Measurements from ENCODE around the gene KLHDC3. TPM values are rescaled to one million over a fixed set of nuclear protein-coding genes. Genes with fewer than 3 reads are reported as not detected.

The KLHDC3 gene, protein sequence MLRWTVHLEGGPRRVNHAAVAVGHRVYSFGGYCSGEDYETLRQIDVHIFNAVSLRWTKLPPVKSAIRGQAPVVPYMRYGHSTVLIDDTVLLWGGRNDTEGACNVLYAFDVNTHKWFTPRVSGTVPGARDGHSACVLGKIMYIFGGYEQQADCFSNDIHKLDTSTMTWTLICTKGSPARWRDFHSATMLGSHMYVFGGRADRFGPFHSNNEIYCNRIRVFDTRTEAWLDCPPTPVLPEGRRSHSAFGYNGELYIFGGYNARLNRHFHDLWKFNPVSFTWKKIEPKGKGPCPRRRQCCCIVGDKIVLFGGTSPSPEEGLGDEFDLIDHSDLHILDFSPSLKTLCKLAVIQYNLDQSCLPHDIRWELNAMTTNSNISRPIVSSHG
- total RNA-seq: 58.8 TPM
- long read RNA-seq, transcript KLHDC3-202 (11 exons, 1,909 nt): major isoform, 122 of 139 reads
- long read RNA-seq, partial matches to known transcripts: 9 of 139 reads
- long read RNA-seq, other reads (novel, unspliced or antisense): 8 of 139 reads

DNA sequence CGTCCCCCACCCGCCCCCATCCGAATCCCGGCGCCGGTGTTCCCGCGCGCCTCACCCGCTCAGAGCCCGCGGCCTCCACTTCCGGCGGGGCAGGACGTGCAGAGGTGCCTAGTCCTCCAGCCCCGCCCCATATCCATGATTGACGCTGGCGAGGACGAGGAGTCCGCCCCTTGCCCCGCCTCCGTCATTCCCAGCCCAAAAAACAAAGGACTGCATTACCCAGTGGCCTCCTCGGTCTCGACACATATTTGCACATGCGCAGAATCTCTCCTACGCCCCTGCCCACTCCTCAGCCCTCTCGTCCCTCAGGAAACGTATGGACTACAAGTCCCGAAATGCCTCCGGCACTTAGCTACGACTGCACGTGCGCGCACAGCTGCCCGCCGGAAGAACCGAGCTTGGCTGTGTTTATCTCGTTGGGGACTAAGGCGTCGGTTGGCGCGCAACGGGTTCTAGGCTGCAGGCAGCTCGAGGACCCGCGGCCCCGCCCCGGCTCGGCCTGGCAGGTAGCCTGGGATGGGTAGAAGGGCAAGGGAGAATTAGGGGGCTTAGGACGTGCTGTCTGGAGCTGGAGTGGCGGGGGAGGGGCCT, at the start of gene KLHDC3, which contains the start of gene MEA1:
Gene KLHDC3, plus strand, starts transcription at position 407 of the 591 bp plus-strand sequence. CDS start 2,944 bp downstream, outside the sequence.
Gene MEA1, minus strand, starts transcription at position 104 of the 591 bp plus-strand sequence. CDS start 133 bp downstream, outside the sequence.
- intact Hi-C loops (cut with DNase I): no loop called here
- ATAC-seq (peak; percentile 98), DNase-seq (peak; percentile 99)
- Histone ChIP-seq H3K27ac (peak within 1 kb of the TSS; percentile 80), H3K4me3 (peak within 1 kb of the TSS; percentile 56), H3K36me3 (peaks cover 55% of the 10 kb centered on the region), H3K27me3 (no peaks in the 10 kb centered on the region), H3K9me3 (no peaks in the 10 kb centered on the region), H3K4me1 (peaks cover 35% of the 10 kb centered on the region)
- TF ChIP-seq, protein P1, sequence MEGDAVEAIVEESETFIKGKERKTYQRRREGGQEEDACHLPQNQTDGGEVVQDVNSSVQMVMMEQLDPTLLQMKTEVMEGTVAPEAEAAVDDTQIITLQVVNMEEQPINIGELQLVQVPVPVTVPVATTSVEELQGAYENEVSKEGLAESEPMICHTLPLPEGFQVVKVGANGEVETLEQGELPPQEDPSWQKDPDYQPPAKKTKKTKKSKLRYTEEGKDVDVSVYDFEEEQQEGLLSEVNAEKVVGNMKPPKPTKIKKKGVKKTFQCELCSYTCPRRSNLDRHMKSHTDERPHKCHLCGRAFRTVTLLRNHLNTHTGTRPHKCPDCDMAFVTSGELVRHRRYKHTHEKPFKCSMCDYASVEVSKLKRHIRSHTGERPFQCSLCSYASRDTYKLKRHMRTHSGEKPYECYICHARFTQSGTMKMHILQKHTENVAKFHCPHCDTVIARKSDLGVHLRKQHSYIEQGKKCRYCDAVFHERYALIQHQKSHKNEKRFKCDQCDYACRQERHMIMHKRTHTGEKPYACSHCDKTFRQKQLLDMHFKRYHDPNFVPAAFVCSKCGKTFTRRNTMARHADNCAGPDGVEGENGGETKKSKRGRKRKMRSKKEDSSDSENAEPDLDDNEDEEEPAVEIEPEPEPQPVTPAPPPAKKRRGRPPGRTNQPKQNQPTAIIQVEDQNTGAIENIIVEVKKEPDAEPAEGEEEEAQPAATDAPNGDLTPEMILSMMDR (IDR thresholded peaks at IDR 0.05): no peak

GRCh38 chr6:42966571-42966970, 47.5 kb upstream of the KLHDC3 start:
- DNase-seq: no peak
- TF ChIP-seq, protein P1 (IDR thresholded peaks at IDR 0.05): no peak
- H3K27ac ChIP-seq: no peak overlapping the region

GRCh38 chr6:42967228-42967627, 46.8 kb upstream of the KLHDC3 start:
- no peak for ATAC-seq
- Histone ChIP-seq H3K9me3 (no peaks in the 10 kb centered on the region), H3K27ac (no peak overlapping the region), H3K36me3 (peaks cover 50% of the 10 kb centered on the region), H3K4me3 (no peak overlapping the region), H3K27me3 (no peaks in the 10 kb centered on the region), H3K4me1 (no peaks in the 10 kb centered on the region)
- intact Hi-C loops (cut with DNase I): no loop called here
- TF ChIP-seq, protein P1 (IDR thresholded peaks at IDR 0.05): no peak
- DNase-seq: no peak

More at GRCh38 chr6:42966571-42966970, 47.5 kb upstream of the KLHDC3 start:
- intact Hi-C loops (cut with DNase I): no loop called here
- ATAC-seq: peak; percentile 23
- no peaks in the 10 kb centered on the region for H3K27me3 ChIP-seq
- H3K4me3 ChIP-seq: no peak overlapping the region
- peaks cover 53% of the 10 kb centered on the region for H3K36me3 ChIP-seq
- no peaks in the 10 kb centered on the region for H3K9me3 ChIP-seq
- H3K4me1 ChIP-seq: no peaks in the 10 kb centered on the region

- DNase-seq: no peak
- TF ChIP-seq, protein P1 (IDR thresholded peaks at IDR 0.05): no peak
- no peaks in the 10 kb centered on the region for H3K9me3 ChIP-seq
- no peak for ATAC-seq
- intact Hi-C loops (cut with DNase I): no loop called here
- peaks cover 45% of the 10 kb centered on the region for H3K36me3 ChIP-seq
- no peak overlapping the region for H3K4me3 ChIP-seq
- no peaks in the 10 kb centered on the region for H3K27me3 ChIP-seq
- no peak overlapping the region for H3K27ac ChIP-seq
- H3K4me1 ChIP-seq: no peaks in the 10 kb centered on the region
Measured at GRCh38 chr6:42968126-42968701, 45.8 kb upstream of the KLHDC3 start.

- no peak for ATAC-seq
- no peak overlapping the region for H3K27ac ChIP-seq
- DNase-seq: no peak
- no peaks in the 10 kb centered on the region for H3K9me3 ChIP-seq
- H3K36me3 ChIP-seq: peaks cover 42% of the 10 kb centered on the region
- intact Hi-C loops (cut with DNase I): no loop called here
- no peaks in the 10 kb centered on the region for H3K4me1 ChIP-seq
- no peak overlapping the region for H3K4me3 ChIP-seq
- no peaks in the 10 kb centered on the region for H3K27me3 ChIP-seq
- TF ChIP-seq, protein P1 (IDR thresholded peaks at IDR 0.05): no peak
Measured at GRCh38 chr6:42968783-42969182, 45.3 kb upstream of the KLHDC3 start.

All from upper lobe of right lung (tissue), 1 donor.